Mesothelial cell of epicardium (in vitro differentiated cells): ENCODE data around the gene ANXA10. TPM values are rescaled to one million over a fixed set of nuclear protein-coding genes. Genes with fewer than 3 reads are reported as not detected.

ENCODE experiments used
- DNase-seq, 2 experiments: peaks; one replicate each; pipeline ENCODE4 v3.0.0; 2021; ENCODE audit warnings: low spot score in 2 of 2; ENCODE audit not compliant: unreplicated experiment in 2 of 2
- H3K27ac Mint-ChIP-seq: 2 replicates; pipeline ENCODE4 v1.8.0; 2021; ENCODE audit warnings: mixed read lengths
- H3K27me3 Mint-ChIP-seq: 2 replicates; pipeline ENCODE4 v1.8.0; 2021; ENCODE audit warnings: low read depth, mixed read lengths
- H3K36me3 Mint-ChIP-seq: 2 replicates; pipeline ENCODE4 v1.8.0; 2021; ENCODE audit warnings: mixed read lengths
- H3K4me1 Mint-ChIP-seq: 2 replicates; pipeline ENCODE4 v1.8.0; 2021; ENCODE audit warnings: mixed read lengths
- H3K4me3 Mint-ChIP-seq: 2 replicates; pipeline ENCODE4 v1.8.0; 2021; ENCODE audit warnings: mild to moderate bottlenecking, moderate library complexity, mixed read lengths
- H3K9me3 Mint-ChIP-seq: 2 replicates; pipeline ENCODE4 v1.8.0; 2021; ENCODE audit warnings: mixed read lengths
- CTCF ChIP-seq: fragments of 200-600 bp; sonication (generic); IDR thresholded peaks from one replicate; pipeline ENCODE4 v1.5.0; 2021; ENCODE audit warnings: antibody characterized with exemption; ENCODE audit not compliant: unreplicated experiment
- total RNA-seq: library from RNA; stranded (reverse); gene quantifications from 3 replicates; pipeline ENCODE4 v1.2.1, GENCODE V29; 2021

ANXA10 gene
- total RNA-seq, 1 donor from 2014 or later: not detected

DNA sequence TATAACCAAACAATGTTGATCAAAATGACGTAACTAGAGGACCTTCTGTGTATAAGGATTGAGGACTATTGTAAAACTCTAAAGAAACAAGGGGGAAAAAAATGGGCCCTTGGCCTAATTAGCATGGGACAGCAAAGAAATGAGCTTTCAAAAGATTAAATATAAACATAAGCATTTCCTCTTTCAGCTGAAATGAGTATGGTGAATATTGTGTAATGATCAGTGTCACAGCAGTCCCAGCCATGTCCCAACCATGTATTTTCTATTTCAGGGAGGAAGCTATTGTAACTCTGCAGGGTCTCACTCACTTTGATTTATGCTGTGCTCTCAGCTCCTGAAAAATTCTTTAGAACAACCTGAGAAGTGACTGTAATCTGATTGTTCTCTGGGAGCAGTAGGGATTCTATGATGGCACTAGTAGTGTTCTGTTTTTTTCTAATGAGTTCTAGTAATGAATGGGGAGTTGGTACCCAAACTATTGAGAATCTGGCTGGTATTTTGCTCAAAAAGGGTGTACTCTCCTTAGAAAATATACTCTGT, 25.8 kb downstream of the ANXA10 start:
- TF ChIP-seq CTCF: no peak
- Mint-ChIP-seq H3K27me3 (no peaks in the 10 kb centered on the region), H3K9me3 (peaks cover 5% of the 10 kb centered on the region), H3K36me3 (no peaks in the 10 kb centered on the region), H3K4me1 (no peaks in the 10 kb centered on the region), H3K27ac (no peak overlapping the region), H3K4me3 (no peak overlapping the region)
- DNase-seq: no peak

DNA sequence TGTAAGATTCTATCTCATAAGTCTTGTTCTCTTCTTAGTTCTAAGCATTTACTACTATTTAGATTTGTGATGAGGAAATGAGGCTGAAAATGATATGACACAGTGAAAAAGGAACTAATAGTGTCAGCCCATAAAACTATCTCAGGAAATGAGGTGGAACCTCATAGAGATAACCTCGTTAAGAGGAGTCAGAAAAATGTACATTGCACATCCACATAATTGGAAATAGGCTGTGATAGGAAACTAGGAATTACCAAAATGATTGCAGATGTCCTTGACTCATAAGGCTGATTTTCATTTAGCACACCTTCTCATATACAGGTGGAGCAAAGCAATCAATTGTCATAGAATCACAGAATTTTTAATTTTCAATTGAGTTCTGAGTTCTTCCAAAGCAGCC, 26.8 kb downstream of the ANXA10 start:
- H3K27me3 Mint-ChIP-seq: no peaks in the 10 kb centered on the region
- no peak overlapping the region for H3K4me3 Mint-ChIP-seq
- no peak for TF ChIP-seq CTCF
- H3K27ac Mint-ChIP-seq: no peak overlapping the region
- no peak for DNase-seq
- no peaks in the 10 kb centered on the region for H3K36me3 Mint-ChIP-seq
- H3K9me3 Mint-ChIP-seq: peaks cover 5% of the 10 kb centered on the region
- H3K4me1 Mint-ChIP-seq: no peaks in the 10 kb centered on the region

DNA sequence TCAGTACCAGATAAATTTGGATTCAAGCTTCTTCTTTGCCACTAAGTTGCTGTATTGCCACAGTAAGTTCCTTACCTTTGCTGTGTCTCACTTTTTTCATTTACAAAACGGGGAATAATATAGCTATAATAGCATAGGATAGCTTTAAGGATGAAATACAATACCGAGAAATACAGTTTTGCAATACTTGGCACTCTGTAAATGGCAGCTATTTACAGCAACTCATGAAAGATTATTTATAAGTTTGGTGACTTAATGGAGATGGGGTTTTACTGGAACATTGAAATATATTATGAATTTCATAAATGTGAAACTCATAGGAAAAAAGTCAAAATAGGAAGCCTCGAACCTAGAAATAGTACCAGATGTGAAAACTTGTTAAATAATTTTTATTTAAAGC, 27.6 kb downstream of the ANXA10 start:
- no peaks in the 10 kb centered on the region for H3K4me1 Mint-ChIP-seq
- TF ChIP-seq CTCF: no peak
- no peak overlapping the region for H3K27ac Mint-ChIP-seq
- peaks cover 2% of the 10 kb centered on the region for H3K27me3 Mint-ChIP-seq
- H3K36me3 Mint-ChIP-seq: no peaks in the 10 kb centered on the region
- no peaks in the 10 kb centered on the region for H3K9me3 Mint-ChIP-seq
- DNase-seq: no peak
- no peak overlapping the region for H3K4me3 Mint-ChIP-seq

DNA sequence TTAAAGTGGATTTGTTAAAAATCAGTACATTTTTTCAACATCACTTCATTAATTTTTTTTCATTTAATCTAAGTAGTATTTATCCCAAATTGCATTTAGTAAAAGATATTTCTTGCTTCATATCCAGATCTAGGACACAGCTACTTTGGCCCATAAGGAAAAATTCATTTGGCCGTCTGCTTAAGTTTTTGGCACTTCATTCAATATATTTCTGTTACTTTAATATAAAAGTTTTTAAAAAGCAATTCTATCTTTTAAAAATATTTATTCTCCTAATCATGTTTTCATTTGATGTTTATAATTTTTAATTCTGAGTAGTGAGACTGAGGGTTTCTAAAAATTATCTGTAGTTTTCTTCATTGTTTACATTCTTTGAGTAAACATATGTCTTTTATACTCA, 28.5 kb downstream of the ANXA10 start:
- no peak overlapping the region for H3K4me3 Mint-ChIP-seq
- peaks cover 2% of the 10 kb centered on the region for H3K27me3 Mint-ChIP-seq
- DNase-seq: no peak
- no peak for TF ChIP-seq CTCF
- H3K27ac Mint-ChIP-seq: no peak overlapping the region
- no peaks in the 10 kb centered on the region for H3K9me3 Mint-ChIP-seq
- no peaks in the 10 kb centered on the region for H3K4me1 Mint-ChIP-seq
- H3K36me3 Mint-ChIP-seq: no peaks in the 10 kb centered on the region

DNA sequence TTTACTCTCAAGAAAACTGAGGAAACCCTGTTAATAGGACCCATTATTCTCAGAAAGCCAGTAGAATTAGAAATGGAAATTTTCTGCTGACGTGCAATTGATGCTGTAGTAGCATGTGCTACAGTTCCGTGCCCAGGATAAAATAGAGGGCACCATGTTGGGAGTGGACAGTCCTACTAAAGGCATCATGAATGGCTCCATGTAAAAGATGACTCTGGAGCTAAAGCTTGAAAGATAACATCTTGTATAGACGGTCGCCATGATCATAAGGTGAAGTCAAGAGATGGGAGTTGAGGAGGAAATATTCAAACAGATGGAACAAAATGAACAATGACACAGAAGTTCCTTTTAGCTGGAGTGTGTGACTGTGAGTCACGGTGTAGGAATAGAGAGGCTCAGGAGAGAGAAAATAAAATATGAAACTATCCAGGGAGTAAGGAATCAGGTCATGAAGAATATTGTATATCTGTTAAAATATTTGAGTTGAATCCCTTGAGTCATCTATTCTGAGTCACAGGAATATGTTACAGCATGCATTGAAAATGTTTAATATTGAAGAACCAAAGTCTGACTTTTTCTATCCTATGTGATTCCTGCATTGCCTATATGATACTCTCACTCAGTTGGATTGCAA, 31.8 kb downstream of the ANXA10 start:
- no peak for TF ChIP-seq CTCF
- Mint-ChIP-seq H3K9me3 (no peaks in the 10 kb centered on the region), H3K27me3 (peaks cover 4% of the 10 kb centered on the region), H3K4me3 (no peak overlapping the region), H3K36me3 (no peaks in the 10 kb centered on the region), H3K4me1 (no peaks in the 10 kb centered on the region), H3K27ac (no peak overlapping the region)
- no peak for DNase-seq
